ENCODE results near the gene TNKS1BP1. TPM values are rescaled to one million over a fixed set of nuclear protein-coding genes. Genes with fewer than 3 reads are reported as not detected.

The TNKS1BP1 gene
- total RNA-seq, 1 experiment from 2014 or later: 127 TPM

- ChIA-PET POLR2A (no interaction called here), CTCF (interaction anchor here (1.4 kb wide), 2 partner anchors 11 to 25 kb away, joined by 4 read pairs; no protein-coding TSS in a partner anchor)
- H3K9me3 Mint-ChIP-seq: peaks cover 6% of the 10 kb centered on the region
- H3K4me1 Mint-ChIP-seq: peaks cover 17% of the 10 kb centered on the region
- H3K36me3 Mint-ChIP-seq: no peaks in the 10 kb centered on the region
- DNase-seq (ENCODE audit: low spot score): no peak
- H3K27me3 Mint-ChIP-seq (ENCODE audit: low read depth): peaks cover 4% of the 10 kb centered on the region
- TF ChIP-seq E2F1 (CRISPR knock-in tag; IDR thresholded peaks at IDR 0.05) (no peak), ZBTB43 (CRISPR knock-in tag; IDR thresholded peaks at IDR 0.05) (no peak), TEAD1 (CRISPR knock-in tag; IDR thresholded peaks at IDR 0.05) (no peak), ZNF512 (CRISPR knock-in tag; IDR thresholded peaks at IDR 0.05; ENCODE audit: borderline replicate concordance) (no peak), ATF6 (CRISPR knock-in tag; IDR thresholded peaks at IDR 0.05) (no peak), NFE2L1 (CRISPR knock-in tag; IDR thresholded peaks at IDR 0.05) (no peak), KAT7 (CRISPR knock-in tag; IDR thresholded peaks at IDR 0.05; ENCODE audit: borderline replicate concordance) (no peak)
- ATAC-seq: no peak
- no peak overlapping the region for H3K4me3 Mint-ChIP-seq
- H3K27ac Mint-ChIP-seq: no peak overlapping the region
Measured at GRCh38 chr11:57370251-57370650, 45.5 kb upstream of the TNKS1BP1 start.

- Mint-ChIP-seq H3K27me3 (ENCODE audit: low read depth) (peaks cover under 1% of the 10 kb centered on the region; the same call in 1 of the 2 replicates), H3K4me3 (no peak overlapping the region), H3K4me1 (peaks cover 24% of the 10 kb centered on the region), H3K27ac (peak overlapping the region; percentile 19; the same call in 1 of the 2 replicates), H3K9me3 (peaks cover 4% of the 10 kb centered on the region), H3K36me3 (no peaks in the 10 kb centered on the region)
- ATAC-seq: no peak
- TF ChIP-seq TP53 (CRISPR knock-in tag; IDR thresholded peaks at IDR 0.05): no peak
- no peak for TF ChIP-seq OVOL2 (CRISPR knock-in tag; IDR thresholded peaks at IDR 0.05; ENCODE audit: borderline replicate concordance)
- TF ChIP-seq TEAD1 (CRISPR knock-in tag; IDR thresholded peaks at IDR 0.05): no peak
- TF ChIP-seq ETV6 (CRISPR knock-in tag; IDR thresholded peaks at IDR 0.05): no peak
- TF ChIP-seq USF1 (CRISPR knock-in tag; IDR thresholded peaks at IDR 0.05): no peak
- TF ChIP-seq ATF3 (CRISPR knock-in tag; conservative IDR thresholded peaks at IDR 0.05): no peak
- TF ChIP-seq GTF2I (CRISPR knock-in tag; conservative IDR thresholded peaks at IDR 0.05): no peak
- no peak for TF ChIP-seq CBFB (CRISPR knock-in tag; IDR thresholded peaks at IDR 0.05; ENCODE audit: low read depth)
- POLR2A ChIA-PET: no interaction called here
- CTCF ChIA-PET: interaction anchor here (1.0 to 1.2 kb wide), 2 partner anchors 12 to 23 kb away, joined by 3 to 4 read pairs; no protein-coding TSS in a partner anchor
- DNase-seq (ENCODE audit: low spot score): no peak
Measured at GRCh38 chr11:57368845-57369232, 44.1 kb upstream of the TNKS1BP1 start.

Data from WTC11 (cell line).